ENCODE results near the gene SYT13. TPM values are rescaled to one million over a fixed set of nuclear protein-coding genes. Genes with fewer than 3 reads are reported as not detected.

SYT13 gene
- total RNA-seq, 1 donor from 2014 or later = 17.4 TPM

DNA sequence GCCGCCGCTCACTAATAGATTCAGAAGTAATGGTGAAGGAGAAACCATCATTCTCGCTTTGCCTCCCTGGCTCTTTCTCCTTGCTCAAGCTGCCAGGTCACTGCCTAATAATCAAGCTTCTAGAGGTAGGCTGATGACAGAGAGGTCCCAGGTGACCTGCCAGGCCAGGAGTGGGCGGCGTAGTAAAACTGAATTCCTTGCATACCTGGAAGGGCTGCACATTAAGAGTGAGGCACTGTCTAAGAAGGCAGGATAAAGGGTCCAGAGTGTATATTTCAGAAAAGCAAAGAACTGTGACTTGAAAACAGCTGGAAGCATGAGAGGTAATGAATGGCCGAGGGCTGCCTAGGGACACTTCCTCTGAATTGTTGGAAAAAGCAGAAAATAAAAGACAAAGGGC lies 4.1 kb downstream of the SYT13 start:
- Mint-ChIP-seq H3K36me3 (peaks cover 5% of the 10 kb centered on the region), H3K27ac (no peak overlapping the region), H3K4me1 (ENCODE audit: unreplicated experiment) (peaks cover 25% of the 10 kb centered on the region), H3K27me3 (peaks cover 31% of the 10 kb centered on the region), H3K4me3 (peak overlapping the region; percentile 44), H3K9me3 (peaks cover 7% of the 10 kb centered on the region)
- DNase-seq (ENCODE audit: extremely low spot score, unreplicated experiment) = no peak
- TF ChIP-seq, protein P1, sequence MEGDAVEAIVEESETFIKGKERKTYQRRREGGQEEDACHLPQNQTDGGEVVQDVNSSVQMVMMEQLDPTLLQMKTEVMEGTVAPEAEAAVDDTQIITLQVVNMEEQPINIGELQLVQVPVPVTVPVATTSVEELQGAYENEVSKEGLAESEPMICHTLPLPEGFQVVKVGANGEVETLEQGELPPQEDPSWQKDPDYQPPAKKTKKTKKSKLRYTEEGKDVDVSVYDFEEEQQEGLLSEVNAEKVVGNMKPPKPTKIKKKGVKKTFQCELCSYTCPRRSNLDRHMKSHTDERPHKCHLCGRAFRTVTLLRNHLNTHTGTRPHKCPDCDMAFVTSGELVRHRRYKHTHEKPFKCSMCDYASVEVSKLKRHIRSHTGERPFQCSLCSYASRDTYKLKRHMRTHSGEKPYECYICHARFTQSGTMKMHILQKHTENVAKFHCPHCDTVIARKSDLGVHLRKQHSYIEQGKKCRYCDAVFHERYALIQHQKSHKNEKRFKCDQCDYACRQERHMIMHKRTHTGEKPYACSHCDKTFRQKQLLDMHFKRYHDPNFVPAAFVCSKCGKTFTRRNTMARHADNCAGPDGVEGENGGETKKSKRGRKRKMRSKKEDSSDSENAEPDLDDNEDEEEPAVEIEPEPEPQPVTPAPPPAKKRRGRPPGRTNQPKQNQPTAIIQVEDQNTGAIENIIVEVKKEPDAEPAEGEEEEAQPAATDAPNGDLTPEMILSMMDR (conservative IDR thresholded peaks at IDR 0.05) = no peak

DNA sequence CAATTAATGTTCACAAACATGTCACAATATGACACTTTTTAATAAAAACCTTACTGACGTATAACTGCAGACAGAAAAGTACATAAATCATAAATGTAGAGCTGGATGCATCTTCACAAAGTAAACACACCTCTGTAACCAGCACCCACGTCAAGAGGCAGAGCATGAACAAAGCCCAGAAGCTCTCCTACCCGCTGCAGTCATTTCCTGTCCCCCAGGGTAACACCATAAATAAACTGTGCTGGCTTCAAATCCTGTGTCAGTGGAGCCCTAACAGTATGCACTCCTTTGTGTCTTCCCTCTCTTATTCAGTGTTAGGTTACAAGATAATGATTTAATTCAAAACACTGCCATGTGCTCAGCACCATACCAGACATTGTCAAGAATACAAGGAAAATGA lies 5.7 kb downstream of the SYT13 start:
- no peak for DNase-seq (ENCODE audit: extremely low spot score, unreplicated experiment)
- peaks cover 5% of the 10 kb centered on the region for H3K36me3 Mint-ChIP-seq
- H3K4me3 Mint-ChIP-seq = no peak overlapping the region
- TF ChIP-seq, protein P1 (conservative IDR thresholded peaks at IDR 0.05) = no peak
- H3K9me3 Mint-ChIP-seq = peaks cover 7% of the 10 kb centered on the region
- H3K27ac Mint-ChIP-seq = no peak overlapping the region
- H3K27me3 Mint-ChIP-seq = peaks cover 20% of the 10 kb centered on the region
- peaks cover 25% of the 10 kb centered on the region for H3K4me1 Mint-ChIP-seq (ENCODE audit: unreplicated experiment)

DNA sequence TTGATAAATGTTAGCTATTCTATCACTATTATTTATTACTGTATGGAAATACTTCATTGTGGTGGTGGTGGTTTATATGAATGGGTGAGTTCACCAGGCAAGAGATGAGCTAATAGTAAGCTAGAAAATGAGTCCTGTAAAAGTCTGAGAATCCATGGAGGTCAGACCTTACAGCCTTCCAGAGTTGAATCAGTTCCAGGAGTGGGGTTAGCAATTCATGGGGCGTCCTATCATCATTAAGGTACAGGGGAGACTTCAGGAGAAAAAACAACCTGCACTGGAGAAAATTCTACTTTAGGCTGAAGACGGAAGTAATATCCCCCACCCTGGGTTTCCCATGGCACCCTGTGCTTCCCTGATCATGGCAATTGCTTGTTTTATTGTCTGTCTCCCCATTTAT lies 6.5 kb downstream of the SYT13 start:
- peaks cover 5% of the 10 kb centered on the region for H3K36me3 Mint-ChIP-seq
- H3K9me3 Mint-ChIP-seq = peaks cover 7% of the 10 kb centered on the region
- H3K4me1 Mint-ChIP-seq (ENCODE audit: unreplicated experiment) = peaks cover 25% of the 10 kb centered on the region
- TF ChIP-seq, protein P1 (conservative IDR thresholded peaks at IDR 0.05) = no peak
- H3K27ac Mint-ChIP-seq = no peak overlapping the region
- no peak for DNase-seq (ENCODE audit: extremely low spot score, unreplicated experiment)
- no peak overlapping the region for H3K4me3 Mint-ChIP-seq
- H3K27me3 Mint-ChIP-seq = peaks cover 19% of the 10 kb centered on the region

DNA sequence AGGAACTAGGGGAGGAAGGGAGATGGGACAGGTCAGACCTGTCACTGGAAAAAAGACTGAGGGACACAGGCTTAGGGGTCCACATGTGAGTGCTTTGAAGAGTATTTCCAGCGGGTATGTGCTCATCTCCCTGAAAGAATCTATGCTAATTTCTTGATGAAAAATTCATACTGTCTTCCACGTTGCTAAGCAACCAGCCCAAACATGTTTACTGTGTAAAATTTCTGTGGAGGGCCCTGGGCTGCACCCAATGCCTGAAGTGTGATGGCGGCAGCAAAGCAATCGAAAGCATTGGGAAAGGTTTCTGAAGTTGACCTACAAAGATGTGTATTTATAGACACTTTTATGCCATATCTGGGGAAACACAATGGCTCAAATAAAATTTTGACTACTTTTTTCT lies 7.4 kb downstream of the SYT13 start:
- Mint-ChIP-seq H3K4me1 (ENCODE audit: unreplicated experiment) (peaks cover 25% of the 10 kb centered on the region), H3K27me3 (peaks cover 17% of the 10 kb centered on the region)

DNA sequence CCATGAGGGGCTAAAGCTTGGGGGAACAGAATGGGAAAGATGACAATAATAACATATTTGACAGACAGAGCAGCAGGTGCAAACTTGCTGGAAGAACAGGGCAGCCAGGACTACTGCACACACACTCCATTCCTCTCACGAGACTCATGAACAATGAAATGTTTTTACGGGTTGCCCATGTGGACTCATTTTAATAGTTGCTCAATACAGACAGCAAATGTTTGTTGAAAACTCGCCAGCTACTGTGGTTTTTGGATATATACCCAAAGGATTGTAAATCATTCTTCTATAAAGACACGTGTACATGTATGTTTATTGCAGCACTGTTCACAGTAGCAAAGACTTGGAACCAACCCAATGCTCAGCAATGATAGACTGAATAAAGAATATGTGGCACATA lies 10.3 kb downstream of the SYT13 start:
- DNase-seq (ENCODE audit: extremely low spot score, unreplicated experiment) = no peak
- Mint-ChIP-seq H3K27ac (no peak overlapping the region), H3K4me3 (no peak overlapping the region), H3K36me3 (peaks cover 5% of the 10 kb centered on the region), H3K27me3 (peaks cover 21% of the 10 kb centered on the region), H3K4me1 (ENCODE audit: unreplicated experiment) (peaks cover 10% of the 10 kb centered on the region), H3K9me3 (peaks cover 7% of the 10 kb centered on the region)
- TF ChIP-seq, protein P1 (conservative IDR thresholded peaks at IDR 0.05) = no peak

More for the DNA sequence above, 7.4 kb downstream of the SYT13 start:
- Mint-ChIP-seq H3K27ac (no peak overlapping the region), H3K36me3 (peaks cover 5% of the 10 kb centered on the region), H3K4me3 (no peak overlapping the region), H3K9me3 (peaks cover 7% of the 10 kb centered on the region)
- DNase-seq (ENCODE audit: extremely low spot score, unreplicated experiment) = no peak
- TF ChIP-seq, protein P1 (conservative IDR thresholded peaks at IDR 0.05) = no peak

DNA sequence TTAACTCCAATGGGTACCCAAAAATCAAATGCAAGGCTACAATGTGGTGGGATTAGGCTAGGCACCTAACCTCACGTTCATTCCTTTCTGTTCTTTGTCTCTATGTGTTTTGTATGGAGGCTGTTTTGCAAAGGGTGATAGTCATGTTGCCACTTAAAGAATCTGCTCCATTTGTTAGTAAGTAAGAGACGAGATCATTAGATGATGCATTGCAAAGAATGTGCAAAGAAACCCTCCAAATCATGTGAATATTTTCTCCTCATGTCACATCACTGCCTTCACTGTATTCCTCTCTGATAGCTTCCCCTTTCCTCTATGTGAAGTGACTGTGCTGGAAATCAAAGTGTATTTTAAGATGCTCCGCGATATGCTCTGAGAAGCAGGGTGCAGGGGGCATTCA lies 11.9 kb downstream of the SYT13 start:
- H3K36me3 Mint-ChIP-seq = no peaks in the 10 kb centered on the region
- TF ChIP-seq, protein P1 (conservative IDR thresholded peaks at IDR 0.05) = no peak
- H3K4me3 Mint-ChIP-seq = no peak overlapping the region
- H3K9me3 Mint-ChIP-seq = no peaks in the 10 kb centered on the region
- no peak overlapping the region for H3K27ac Mint-ChIP-seq
- no peak for DNase-seq (ENCODE audit: extremely low spot score, unreplicated experiment)
- no peaks in the 10 kb centered on the region for H3K4me1 Mint-ChIP-seq (ENCODE audit: unreplicated experiment)
- H3K27me3 Mint-ChIP-seq = peaks cover 31% of the 10 kb centered on the region
